Stimulated activated CD8-positive, alpha-beta memory T cell treated with anti-CD3 and anti-CD28 coated beads, Interleukin-12 subunit alpha, Interleukin-12 subunit beta, amount 100 ng/mL, for 1 hour (primary cell): ENCODE results near the gene CEP70.
"Not testable (repeated sequence)": the region's sequence is repeated elsewhere in the genome, so short reads cannot be mapped to it uniquely, and the experiment has no call there.

Experiments used
- DNase-seq: peaks from one replicate; pipeline ENCODE4 v3.0.0-alpha.2; 2020; ENCODE audit warnings: low read depth

Gene CEP70

DNA sequence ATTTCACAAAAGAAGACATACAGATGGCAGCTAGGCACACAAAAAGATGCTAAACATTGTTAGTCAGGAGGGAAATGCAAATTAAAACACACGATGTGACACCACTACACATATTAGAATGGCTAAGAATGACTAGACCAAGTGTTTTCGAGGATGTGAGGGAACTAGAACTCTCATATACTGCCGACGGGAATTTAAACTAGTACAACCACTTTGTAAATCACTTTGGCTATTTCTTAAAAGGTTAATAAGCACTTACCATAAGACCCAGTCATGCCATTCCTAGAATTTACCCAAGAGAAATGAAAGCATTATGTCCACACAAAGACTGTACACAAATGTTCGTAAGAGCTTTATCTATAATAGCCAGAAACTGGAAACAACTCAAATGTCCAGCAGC, 5.6 kb downstream of the CEP70 start:
- no peak for DNase-seq

DNA sequence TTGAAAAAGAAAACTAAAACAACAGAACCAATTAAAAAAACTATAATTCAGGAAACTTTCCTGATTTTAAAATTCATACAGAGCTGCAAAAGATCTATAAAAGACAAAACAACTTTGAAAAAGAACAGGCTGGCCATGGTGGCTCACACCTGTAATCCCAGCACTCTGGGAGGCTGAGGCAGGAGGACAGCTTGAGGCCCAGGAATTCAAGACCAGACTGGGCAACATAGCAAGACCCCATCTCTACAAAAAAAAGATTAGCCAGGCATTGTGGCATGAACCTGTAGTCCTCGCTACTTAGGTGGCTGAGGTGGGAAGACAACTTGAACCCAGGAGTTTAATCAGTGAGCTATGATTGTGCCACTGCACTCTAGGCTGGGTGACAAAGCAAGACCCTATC, 6.7 kb downstream of the CEP70 start:
- DNase-seq: no peak

DNA sequence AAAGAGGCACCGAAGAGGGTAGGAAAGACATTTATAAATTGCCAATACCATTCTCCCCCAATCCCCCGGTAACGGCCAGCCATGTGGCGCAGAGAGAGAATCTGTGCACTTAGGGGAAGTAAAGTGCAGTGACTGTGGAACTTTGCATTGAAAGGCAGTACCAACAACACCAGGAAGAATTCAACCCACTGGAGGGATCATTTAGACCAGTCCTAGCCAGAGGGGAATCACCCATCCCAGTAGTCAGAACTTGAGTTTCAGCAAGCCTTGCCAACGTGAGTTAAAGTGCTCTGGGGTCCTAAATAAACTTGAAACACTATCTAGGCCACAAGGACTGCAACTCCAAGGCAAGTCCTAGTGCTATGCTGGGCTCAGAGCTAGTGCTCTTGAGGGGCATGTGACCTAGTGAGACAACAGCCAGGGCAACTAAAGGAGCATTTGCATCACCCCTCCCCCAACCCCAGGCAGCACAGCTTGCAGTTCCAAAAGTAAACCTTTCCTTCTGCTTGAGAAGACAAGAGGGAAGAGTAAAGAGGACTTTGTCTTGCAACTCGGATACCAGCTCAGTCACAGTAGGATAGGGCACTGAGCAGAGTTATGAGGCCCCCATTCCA, 15.0 kb downstream of the CEP70 start:
- DNase-seq: no peak

DNA sequence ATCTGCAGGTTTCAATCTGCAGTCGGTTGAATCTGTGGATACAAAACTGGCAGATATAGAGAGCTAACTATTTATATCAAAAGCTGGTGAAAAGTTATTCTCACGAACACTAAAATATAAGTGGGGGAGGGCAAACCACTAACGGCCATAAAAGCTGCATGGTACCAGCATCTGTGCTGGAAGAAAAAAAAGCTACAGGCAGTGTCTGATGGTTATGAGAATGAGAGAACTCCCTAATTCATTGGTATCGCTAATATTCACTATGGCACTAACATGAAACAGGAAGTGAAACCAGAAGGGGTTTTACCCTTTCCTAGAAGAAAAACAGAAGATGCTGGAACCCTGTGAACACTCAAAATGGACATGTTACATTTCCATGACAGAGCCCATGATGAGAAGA, 15.9 kb downstream of the CEP70 start:
- DNase-seq: no peak

DNA sequence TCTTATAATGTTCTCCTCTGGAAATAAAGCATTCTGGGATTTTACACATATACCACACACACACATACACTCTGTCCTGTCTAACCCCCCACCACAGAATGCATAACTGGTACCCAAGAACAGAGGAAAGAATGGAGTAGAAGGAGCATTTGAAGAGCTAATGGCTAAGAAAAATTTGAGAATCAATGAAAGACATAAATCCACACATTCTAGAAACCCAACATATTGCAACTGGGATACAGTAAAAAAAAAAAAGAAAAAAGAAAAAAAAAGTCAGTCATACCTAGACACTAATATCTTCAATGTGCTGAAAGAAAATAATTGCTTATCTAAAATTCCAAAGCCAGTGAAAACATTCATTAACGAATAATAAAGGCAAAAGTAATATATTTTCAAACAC, 20.9 kb downstream of the CEP70 start:
- no peak for DNase-seq

- not testable (repeated sequence) for DNase-seq
Measured at GRCh38 chr3:138569624-138570023, 24.4 kb downstream of the CEP70 start.

DNA sequence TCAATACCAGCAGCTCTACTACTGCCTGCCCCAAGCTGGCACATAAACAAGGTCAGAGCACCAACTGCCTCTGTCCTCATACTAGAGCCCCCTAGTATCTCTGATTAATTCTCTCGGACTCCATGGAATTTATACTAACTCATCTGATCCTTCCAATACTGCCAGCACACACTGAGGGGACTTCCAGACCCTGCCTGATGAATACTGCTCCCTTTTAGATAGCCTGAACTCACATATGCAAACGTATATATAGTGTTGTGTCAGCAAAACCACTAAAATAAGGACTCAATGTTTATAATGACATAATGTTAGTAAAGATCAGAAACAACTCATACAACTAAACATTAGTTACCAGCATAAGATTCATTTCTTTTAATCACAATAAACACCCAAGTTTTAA, 25.0 kb downstream of the CEP70 start:
- DNase-seq: no peak

GRCh38 chr3:138567403-138567802, 26.7 kb downstream of the CEP70 start:
- no peak for DNase-seq

- DNase-seq: not testable (repeated sequence)
Measured at GRCh38 chr3:138566293-138566692, 27.8 kb downstream of the CEP70 start.

DNA sequence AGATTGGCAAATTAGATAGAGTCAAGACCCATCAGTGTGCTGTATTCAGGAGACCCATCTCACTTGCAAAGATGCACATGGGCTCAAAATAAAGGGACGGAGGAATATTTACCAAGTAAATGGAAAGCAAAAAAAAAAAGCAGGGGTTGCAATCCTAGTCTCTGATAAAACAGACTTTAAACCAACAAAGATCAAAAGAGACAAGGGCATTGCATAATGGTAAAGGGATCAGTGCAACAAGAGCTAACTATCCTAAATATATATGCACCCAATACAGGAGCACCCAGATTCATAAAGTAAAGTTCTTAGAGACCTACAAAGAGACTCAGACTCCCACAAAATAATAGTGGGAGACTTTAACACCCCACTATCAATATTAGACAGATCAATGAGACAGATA, 31.2 kb downstream of the CEP70 start:
- DNase-seq: not testable (repeated sequence)

- no peak for DNase-seq
Measured at GRCh38 chr3:138560501-138560900, 33.6 kb downstream of the CEP70 start.

DNA sequence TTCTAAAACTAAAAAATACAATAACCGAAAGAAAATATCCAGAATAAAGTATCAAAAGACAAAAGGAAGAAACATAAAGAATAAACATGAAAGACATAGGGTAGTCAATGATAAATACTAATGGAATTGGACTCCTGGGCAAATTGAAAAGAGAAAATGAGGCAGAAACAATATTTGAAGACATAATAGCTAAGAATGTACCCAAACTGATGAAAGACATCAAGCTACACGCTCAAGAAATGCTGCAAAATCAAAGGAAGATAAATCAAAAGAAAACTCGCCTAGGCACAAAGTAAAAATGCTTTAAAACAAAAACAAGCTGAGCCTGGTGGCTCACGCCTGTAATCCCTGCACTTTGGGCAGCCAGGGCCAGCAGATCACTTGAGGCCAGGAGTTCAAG, 34.9 kb downstream of the CEP70 start:
- no peak for DNase-seq

DNA sequence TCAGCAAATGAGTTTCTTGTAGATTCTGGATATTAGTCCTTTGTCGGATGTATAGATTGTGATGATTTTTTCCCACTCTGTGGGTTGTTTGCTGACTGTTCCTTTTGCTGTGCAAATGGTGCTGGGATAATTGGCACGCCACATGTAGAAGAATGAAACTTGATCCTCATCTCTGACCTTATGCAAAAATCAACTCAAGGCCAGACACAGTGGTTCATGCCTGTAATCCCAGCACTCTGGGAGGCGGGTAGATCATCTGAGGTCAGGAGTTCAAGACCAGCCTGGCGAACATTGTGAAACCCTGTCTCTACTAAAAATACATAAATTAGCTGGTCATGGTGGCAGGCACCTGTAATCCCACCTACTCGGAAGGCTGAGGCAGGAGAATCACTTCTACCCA, 39.3 kb downstream of the CEP70 start:
- not testable (repeated sequence) for DNase-seq

GRCh38 chr3:138550958-138551357, 43.1 kb downstream of the CEP70 start:
- not testable (repeated sequence) for DNase-seq

- no peak for DNase-seq
Measured at GRCh38 chr3:138549179-138549977, 44.7 kb downstream of the CEP70 start.

DNA sequence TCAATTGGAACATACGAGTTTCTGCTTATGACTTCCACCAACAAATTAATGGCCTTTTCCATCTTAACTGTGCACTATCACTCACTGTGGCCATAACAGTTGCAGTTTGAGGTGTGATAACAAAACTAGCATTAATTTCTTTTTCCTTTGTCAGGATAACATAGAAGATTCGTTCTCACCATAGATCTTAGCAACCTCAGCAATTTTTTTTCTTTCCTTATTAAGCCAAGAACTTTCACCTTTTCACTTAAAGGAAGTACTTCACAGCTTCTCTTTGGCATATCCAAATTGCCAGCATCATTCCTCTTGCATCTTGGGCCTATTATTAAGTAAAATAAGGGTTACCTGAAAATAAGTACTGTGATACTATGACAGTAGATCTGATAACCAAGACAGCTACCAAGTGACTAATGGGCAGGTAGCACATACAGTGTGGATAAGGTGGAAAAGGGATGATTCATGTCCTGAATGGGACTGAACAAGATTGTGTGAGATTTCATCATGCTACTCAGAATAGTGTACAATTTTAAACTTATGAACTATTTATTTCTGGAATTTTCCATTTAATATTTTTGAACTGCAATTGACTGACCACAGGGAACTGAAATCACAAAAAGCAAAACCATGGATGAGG, 46.6 kb downstream of the CEP70 start:
- DNase-seq: no peak

- DNase-seq: no peak
Measured at GRCh38 chr3:138544546-138544945, 49.5 kb downstream of the CEP70 start.

DNA sequence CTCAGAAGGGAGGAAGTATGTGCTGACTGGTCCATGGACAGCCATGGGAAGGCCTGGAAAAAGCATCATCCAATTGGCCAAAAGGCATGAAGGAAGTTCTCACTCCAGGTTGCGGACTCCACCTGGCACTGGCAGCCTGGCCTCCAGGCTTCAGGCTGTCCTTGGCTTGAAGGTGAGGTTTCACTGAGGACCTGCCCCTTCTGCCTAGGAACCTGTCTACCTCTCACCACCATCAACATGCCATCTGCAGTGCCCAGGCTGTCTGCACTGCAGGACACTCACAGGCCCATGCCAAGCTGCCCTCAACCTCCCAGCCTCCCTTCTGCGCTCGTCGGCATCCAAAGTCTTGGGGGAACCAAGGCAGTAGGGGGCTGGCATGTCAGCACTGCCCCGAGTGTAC, 51.1 kb downstream of the CEP70 start:
- no peak for DNase-seq

- DNase-seq: no peak
Measured at GRCh38 chr3:138539352-138539751, 54.7 kb downstream of the CEP70 start.

GRCh38 chr3:138521445-138521844, 72.6 kb downstream of the CEP70 start:
- DNase-seq: not testable (repeated sequence)

DNA sequence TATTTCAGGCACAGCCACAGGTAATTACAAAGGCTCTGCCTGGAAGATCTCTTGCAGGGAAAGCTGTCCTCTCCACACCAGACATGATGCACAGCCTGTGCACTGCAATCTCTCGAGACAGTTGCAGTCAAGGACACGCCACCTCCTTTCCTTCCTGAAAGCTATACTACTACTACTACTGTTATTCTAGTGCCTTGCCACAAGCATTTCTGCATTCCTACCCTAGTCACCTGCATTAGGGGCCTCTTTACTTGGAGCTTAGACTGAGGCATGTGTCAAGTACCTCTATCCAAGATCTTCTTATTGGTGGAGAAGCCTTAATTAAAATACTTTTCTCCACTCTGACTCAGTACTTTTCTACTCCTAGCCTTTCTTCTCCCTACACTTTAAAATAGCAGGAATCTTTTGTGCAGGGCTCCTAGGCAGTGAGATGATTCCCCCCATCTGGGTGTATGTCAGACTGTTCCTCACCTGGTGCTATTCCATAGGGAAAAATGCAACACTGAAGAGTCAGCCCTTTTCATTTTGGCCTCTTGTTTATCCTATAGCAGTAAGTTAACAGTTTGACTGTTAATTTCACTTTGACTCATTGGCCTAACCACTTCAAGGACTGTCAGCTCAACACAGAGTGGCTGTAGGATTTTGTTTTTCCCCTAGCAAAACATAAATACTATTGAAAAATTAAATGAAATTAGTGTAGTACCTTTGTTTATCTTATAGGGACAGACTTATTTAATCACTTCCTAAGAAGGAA, 80.8 kb downstream of the CEP70 start:
- DNase-seq: no peak

DNA sequence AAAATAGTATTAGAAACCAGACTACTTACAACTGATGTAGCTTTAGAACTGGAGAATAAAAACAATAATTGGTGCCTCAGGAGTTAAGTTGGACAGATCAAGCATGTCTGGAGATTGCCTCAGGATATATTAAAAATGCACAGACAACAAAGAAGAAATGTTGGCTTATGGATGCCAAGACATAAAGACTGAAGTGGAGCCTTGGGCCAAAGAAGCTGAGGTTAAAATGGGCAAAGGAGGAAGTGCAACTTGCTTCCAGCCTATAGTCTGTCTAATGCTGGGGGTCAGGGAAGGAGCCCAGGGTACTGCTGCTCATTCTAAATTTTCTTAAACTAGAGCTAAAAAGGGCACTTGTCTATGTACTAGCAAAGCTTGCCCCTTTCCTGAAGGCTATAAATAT, 82.1 kb downstream of the CEP70 start:
- DNase-seq: no peak

DNA sequence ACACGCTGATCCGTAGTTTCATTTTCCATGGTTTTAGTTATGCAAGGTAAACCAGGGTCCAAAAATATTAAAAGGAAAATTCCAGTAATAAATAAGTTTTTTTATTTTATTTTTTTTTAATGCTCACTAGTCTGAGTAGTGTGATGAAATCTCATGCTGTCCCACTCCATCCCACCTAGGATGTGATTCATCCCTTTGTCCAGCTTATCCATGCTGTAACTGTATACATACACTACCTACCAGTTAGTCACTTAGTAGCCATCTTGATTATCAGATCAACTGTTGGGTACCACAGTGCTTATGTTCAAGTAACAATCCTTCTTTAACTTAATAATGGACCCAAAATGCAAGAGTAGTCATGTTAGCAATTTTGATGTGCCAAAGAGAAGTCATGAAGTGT, 84.5 kb downstream of the CEP70 start:
- DNase-seq: no peak
